Ishikawa (cell line): ENCODE data around the gene TRIAP1.

Source experiments
- CEBPB ChIP-seq: IDR thresholded peaks from 2 replicates; pipeline ENCODE4 v1.6.1; 2012
- CREB1 ChIP-seq: IDR thresholded peaks from 2 replicates; pipeline ENCODE4 v1.6.1; 2012; ENCODE audit warnings: low read depth
- EGR1 ChIP-seq: IDR thresholded peaks from 2 replicates; pipeline ENCODE4 v1.6.1; 2012
- EP300 ChIP-seq: IDR thresholded peaks from 2 replicates; pipeline ENCODE4 v1.6.1; 2012; ENCODE audit warnings: borderline replicate concordance
- FOXM1 ChIP-seq: IDR thresholded peaks from 2 replicates; pipeline ENCODE4 v1.6.1; 2012; ENCODE audit warnings: low read depth, borderline replicate concordance
- NFIC ChIP-seq: IDR thresholded peaks from 2 replicates; pipeline ENCODE4 v1.6.1; 2012
- RAD21 ChIP-seq: IDR thresholded peaks from 2 replicates; pipeline ENCODE4 v1.6.1; 2012; ENCODE audit warnings: low read depth
- TAF1 ChIP-seq: IDR thresholded peaks from 2 replicates; pipeline ENCODE4 v1.6.1; 2012; ENCODE audit warnings: low read depth, mild to moderate bottlenecking
- TCF12 ChIP-seq: IDR thresholded peaks from 2 replicates; pipeline ENCODE4 v1.6.1; 2012; ENCODE audit warnings: low read depth
- TEAD4 ChIP-seq: IDR thresholded peaks from 2 replicates; pipeline ENCODE4 v1.6.1; 2012
- YY1 ChIP-seq: IDR thresholded peaks from 2 replicates; pipeline ENCODE4 v1.6.1; 2012; ENCODE audit warnings: low read depth
- ZBTB7A ChIP-seq: IDR thresholded peaks from 2 replicates; pipeline ENCODE4 v1.6.1; 2012; ENCODE audit warnings: low read depth
- TF ChIP-seq, protein P1 (sequence below): IDR thresholded peaks from 2 replicates; pipeline ENCODE4 v1.6.1; 2012; ENCODE audit warnings: low read depth, mild to moderate bottlenecking
- TF ChIP-seq, protein P2 (sequence below): IDR thresholded peaks from 2 replicates; pipeline ENCODE4 v1.6.1; 2012
- TF ChIP-seq, protein P3 (sequence below): IDR thresholded peaks from 2 replicates; pipeline ENCODE4 v1.6.1; 2012

Gene TRIAP1

DNA sequence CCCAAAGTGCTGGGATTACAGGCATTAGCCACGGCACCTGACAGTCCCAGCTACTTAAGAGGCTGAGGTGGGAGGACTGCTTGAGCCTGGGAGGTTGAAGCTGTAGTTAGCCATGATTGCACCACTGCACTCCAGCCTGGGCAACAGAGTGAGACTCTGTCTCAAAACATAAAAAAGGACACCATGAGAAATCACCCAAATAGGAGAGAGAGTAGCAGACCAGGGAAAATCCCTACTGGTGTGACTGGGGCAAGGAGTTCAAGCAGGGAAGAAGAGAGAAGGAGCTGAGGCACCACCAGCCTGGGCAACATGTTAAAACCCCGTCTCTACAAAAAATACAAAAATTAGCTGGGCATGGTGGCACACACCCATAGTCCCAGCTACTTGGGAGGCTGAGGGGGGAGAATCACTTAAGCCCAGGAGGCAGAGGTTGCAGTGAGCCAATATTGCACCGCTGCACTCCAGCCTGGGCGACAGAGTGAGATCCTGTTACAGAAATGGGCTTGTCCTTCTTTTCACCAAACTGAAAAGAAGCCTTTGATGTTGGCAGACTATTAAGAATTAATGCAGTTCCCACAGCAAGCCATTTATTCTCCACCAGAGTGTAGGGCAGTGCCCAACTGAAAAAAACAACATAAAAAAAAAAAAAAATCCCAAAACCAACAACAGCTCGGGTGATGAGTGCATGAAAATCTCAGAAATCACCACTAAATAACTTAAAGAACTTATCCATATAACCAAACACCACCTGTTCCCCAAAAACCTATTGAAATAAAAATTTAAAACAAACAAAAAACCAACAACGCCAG is 27.8 kb upstream of the TRIAP1 start:
- no peak for TF ChIP-seq ZBTB7A
- no peak for TF ChIP-seq EP300
- no peak for TF ChIP-seq RAD21
- no peak for TF ChIP-seq YY1
- TF ChIP-seq, protein P1, sequence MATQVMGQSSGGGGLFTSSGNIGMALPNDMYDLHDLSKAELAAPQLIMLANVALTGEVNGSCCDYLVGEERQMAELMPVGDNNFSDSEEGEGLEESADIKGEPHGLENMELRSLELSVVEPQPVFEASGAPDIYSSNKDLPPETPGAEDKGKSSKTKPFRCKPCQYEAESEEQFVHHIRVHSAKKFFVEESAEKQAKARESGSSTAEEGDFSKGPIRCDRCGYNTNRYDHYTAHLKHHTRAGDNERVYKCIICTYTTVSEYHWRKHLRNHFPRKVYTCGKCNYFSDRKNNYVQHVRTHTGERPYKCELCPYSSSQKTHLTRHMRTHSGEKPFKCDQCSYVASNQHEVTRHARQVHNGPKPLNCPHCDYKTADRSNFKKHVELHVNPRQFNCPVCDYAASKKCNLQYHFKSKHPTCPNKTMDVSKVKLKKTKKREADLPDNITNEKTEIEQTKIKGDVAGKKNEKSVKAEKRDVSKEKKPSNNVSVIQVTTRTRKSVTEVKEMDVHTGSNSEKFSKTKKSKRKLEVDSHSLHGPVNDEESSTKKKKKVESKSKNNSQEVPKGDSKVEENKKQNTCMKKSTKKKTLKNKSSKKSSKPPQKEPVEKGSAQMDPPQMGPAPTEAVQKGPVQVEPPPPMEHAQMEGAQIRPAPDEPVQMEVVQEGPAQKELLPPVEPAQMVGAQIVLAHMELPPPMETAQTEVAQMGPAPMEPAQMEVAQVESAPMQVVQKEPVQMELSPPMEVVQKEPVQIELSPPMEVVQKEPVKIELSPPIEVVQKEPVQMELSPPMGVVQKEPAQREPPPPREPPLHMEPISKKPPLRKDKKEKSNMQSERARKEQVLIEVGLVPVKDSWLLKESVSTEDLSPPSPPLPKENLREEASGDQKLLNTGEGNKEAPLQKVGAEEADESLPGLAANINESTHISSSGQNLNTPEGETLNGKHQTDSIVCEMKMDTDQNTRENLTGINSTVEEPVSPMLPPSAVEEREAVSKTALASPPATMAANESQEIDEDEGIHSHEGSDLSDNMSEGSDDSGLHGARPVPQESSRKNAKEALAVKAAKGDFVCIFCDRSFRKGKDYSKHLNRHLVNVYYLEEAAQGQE = no peak
- no peak for TF ChIP-seq EGR1
- TF ChIP-seq, protein P2, sequence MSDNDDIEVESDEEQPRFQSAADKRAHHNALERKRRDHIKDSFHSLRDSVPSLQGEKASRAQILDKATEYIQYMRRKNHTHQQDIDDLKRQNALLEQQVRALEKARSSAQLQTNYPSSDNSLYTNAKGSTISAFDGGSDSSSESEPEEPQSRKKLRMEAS = no peak
- no peak for TF ChIP-seq CREB1
- TF ChIP-seq TAF1 = no peak
- TF ChIP-seq CEBPB = no peak
- TF ChIP-seq NFIC = no peak

DNA sequence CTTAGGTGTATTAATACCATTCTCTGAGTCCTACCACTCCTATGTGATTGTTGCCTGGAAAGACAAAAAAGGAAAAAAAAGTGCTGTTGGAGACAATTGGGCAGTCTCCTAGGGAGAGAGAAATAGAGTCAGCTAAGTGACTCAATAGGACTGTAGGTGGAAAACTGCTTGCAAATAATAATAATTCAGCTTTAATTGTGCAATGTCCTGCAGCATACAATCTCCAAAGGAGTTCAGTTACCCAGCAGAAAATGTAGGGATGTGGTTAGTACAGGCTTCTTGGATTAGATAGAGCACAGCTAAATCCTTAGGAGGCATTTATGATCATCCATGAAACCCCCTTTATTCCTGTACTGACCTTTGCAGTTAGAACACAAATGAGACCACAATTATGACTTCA is 26.3 kb upstream of the TRIAP1 start:
- no peak for TF ChIP-seq TCF12
- no peak for TF ChIP-seq FOXM1
- no peak for TF ChIP-seq EP300
- TF ChIP-seq, protein P1 = no peak
- TF ChIP-seq CREB1 = no peak
- TF ChIP-seq ZBTB7A = no peak
- TF ChIP-seq, protein P3, sequence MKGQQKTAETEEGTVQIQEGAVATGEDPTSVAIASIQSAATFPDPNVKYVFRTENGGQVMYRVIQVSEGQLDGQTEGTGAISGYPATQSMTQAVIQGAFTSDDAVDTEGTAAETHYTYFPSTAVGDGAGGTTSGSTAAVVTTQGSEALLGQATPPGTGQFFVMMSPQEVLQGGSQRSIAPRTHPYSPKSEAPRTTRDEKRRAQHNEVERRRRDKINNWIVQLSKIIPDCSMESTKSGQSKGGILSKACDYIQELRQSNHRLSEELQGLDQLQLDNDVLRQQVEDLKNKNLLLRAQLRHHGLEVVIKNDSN = no peak
- TF ChIP-seq TEAD4 = no peak
- TF ChIP-seq NFIC = no peak
- TF ChIP-seq, protein P2 = no peak
- TF ChIP-seq EGR1 = no peak
- no peak for TF ChIP-seq TAF1
- TF ChIP-seq YY1 = no peak
- no peak for TF ChIP-seq CEBPB
- TF ChIP-seq RAD21 = no peak

DNA sequence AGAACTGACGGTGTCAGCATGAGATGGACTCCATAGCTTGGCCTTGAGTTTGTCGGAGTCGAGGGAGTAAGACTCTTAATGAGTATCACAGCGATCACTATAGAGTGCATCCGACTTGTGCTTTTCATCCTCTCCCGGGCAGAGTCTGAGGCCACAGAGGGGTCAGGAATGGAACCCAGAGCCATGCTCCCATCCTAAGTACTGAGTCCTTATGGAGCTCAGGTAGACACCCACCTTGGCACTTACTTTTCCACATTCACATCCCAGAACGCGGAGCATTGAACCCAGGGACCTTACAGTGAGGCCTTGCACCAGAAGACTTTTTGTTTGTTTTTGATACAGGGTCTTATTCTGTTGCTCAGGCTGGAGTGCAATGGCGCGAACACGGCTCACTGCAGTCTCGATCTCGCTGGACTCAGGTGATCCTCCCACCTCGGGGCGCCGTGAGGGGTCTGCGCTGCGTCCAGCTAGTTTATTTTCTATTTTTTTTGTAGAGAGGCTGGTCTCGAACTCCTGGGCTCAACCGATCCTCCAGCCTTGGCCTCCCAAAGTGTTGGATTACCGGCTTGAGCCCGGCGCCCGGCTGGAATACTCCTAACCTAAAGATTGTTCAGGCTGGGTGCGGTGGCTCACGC is 24.1 kb upstream of the TRIAP1 start:
- TF ChIP-seq NFIC = no peak
- TF ChIP-seq, protein P3 = no peak
- no peak for TF ChIP-seq EGR1
- no peak for TF ChIP-seq ZBTB7A
- no peak for TF ChIP-seq RAD21
- no peak for TF ChIP-seq EP300
- TF ChIP-seq CEBPB = no peak
- TF ChIP-seq TEAD4 = no peak
- no peak for TF ChIP-seq CREB1
- TF ChIP-seq TCF12 = no peak
- TF ChIP-seq, protein P2 = no peak
- no peak for TF ChIP-seq TAF1
- TF ChIP-seq, protein P1 = no peak
- no peak for TF ChIP-seq YY1
- TF ChIP-seq FOXM1 = no peak
